Heart right ventricle (tissue), 16 donors: ENCODE results near the gene LARP7. TPM values are rescaled to one million over a fixed set of nuclear protein-coding genes. Genes with fewer than 3 reads are reported as not detected.
"Not testable (repeated sequence)": the region's sequence is repeated elsewhere in the genome, so short reads cannot be mapped to it uniquely, and the experiment has no call there.

Experiments
- ATAC-seq, 8 donors: fragments of 200-7000 bp; cut with Tn5 transposase; one replicate each; pipeline ENCODE4 v1.9.1; 2020; ENCODE audit warnings: mild to moderate bottlenecking in 8 of 8, moderate library complexity in 8 of 8, moderate number of reproducible peaks in 1 of 8
- DNase-seq, 2 donors: peaks; one replicate each; pipeline ENCODE4 v3.0.0-alpha.2; 2020
- H3K27ac ChIP-seq, 10 donors: fragments of 200-600 bp; sonication (generic) in 2 of 10; one replicate each; pipeline versions ENCODE4 v1.5.0 to v1.8.0; 2020 to 2022; ENCODE audit warnings: mild to moderate bottlenecking in 3 of 10
- H3K27me3 ChIP-seq, 7 donors: fragments of 200-600 bp; one replicate each; pipeline ENCODE4 v1.8.0; 2021 to 2022; ENCODE audit warnings: mild to moderate bottlenecking in 2 of 7
- H3K36me3 ChIP-seq, 9 donors: fragments of 200-600 bp; sonication (generic) in 1 of 9; one replicate each; pipeline versions ENCODE4 v1.5.0 to v1.8.0; 2020 to 2022; ENCODE audit warnings: mild to moderate bottlenecking in 2 of 9
- H3K4me1 ChIP-seq, 9 donors: fragments of 200-600 bp; sonication (generic) in 1 of 9; one replicate each; pipeline versions ENCODE4 v1.5.0 to v1.8.0; 2020 to 2022; ENCODE audit warnings: mild to moderate bottlenecking in 4 of 9
- H3K4me3 ChIP-seq, 10 donors: fragments of 200-600 bp; sonication (generic) in 2 of 10; one replicate each; pipeline versions ENCODE4 v1.5.0 to v1.8.0; 2020 to 2022; ENCODE audit warnings: mild to moderate bottlenecking in 7 of 10, moderate library complexity in 2 of 10
- H3K9me3 ChIP-seq, 11 donors: fragments of 200-600 bp in 10 of 11; sonication (generic) in 2 of 11; one replicate each; pipeline versions ENCODE4 v1.5.0 to v1.8.0; 2013 to 2022; ENCODE audit warnings: mild to moderate bottlenecking in 2 of 11, control low read depth in 1 of 11, moderate library complexity in 1 of 11
- CTCF ChIP-seq, 9 donors: fragments of 200-600 bp; sonication (generic) in 2 of 9; IDR thresholded peaks; one replicate each; pipeline versions ENCODE4 v1.5.0 to v1.8.0; 2021 to 2022; ENCODE audit warnings: antibody characterized with exemption in 9 of 9, mild to moderate bottlenecking in 5 of 9, moderate library complexity in 1 of 9
- WGBS, 2 donors: extraction: QIAGEN DNeasy Blood & Tissue Kit; methylation state at CpG; one replicate each; pipeline ENCODE4 v1.1.7; 2013; ENCODE audit warnings: inconsistent platforms in 1 of 2; 5-methylcytosine and 5-hydroxymethylcytosine counted together
- intact Hi-C, 10 donors: fragments of 100-400 bp; cut with DNase I; formaldehyde crosslinking; loops; one replicate each; pipeline versions ENCODE4 v1.11.1 to v1.14.2; 2022
- polyA plus RNA-seq, 2 donors: library from polyadenylated mRNA; stranded (reverse); fragments of 200-250 nt; gene quantifications; one replicate each; pipeline ENCODE4 v1.2.3, GENCODE V29; 2013
- total RNA-seq, 10 donors: library from RNA; stranded (reverse); fragmentation: NEBNext Ultra II Directional in 3 of 10; extraction: Animal tissue kit (Norgen Biotek cat#: 25700) in 3 of 10; gene quantifications; one replicate each; pipeline versions ENCODE4 v1.2.1 to v1.2.4, GENCODE V29; 2021 to 2023
- donor health status: Arrhythmogenic right ventricular cardiomyopathy.
- donor health status: ischemic (EF 13 %, LVEDD 7.1; RV severe dilation, severe dysfunction).
- donor health status: healthy with polysubstance abuse.
- donor health status: DM: no; HTN: yes; CAD: no.
- donor health status: DM: no; HTN: no; CAD: no.
- donor health status: ischemic (EF 25% LVEDD 6.9; RV normal size, moderate dysfunction).
- donor health status: ischemic (EF 25% LVEDD 5.7; RV mildly dilated, moderate dysfunction).
- donor health status: healthy.
- donor health status: DM: yes; HTN: yes; CAD: no.
- donor health status: Ischemic cardiomyopathy.
- donor health status: ischemic (EF 35%, LVEDD 5.7; RV mildly dilated, moderate dysfunction).
- donor health status: nonischemic (EF 11% LVEDD 7.7; RV severe dilation, severe dysfunction).
- donor health status: DM: yes; HTN: yes; CAD: no.
- donor health status: PGD.
- donor health status: ischemic (EF 29% LVEDD 5.4; RV normal size, mild dysfunction).
- donor health status: nonischemic (EF 23%, LVEDD 6.1; RV moderate dilation, normal function).

LARP7 gene
- total and polyA plus RNA-seq, 12 donors = 39.1 to 80.3 (median 49.9) TPM

GRCh38 chr4:112652216-112652615 is 15.3 kb downstream of the LARP7 start:
- DNase-seq (no peak), ATAC-seq (no peak)
- H3K27me3 ChIP-seq = no peaks in the 10 kb centered on the region
- no peak overlapping the region for H3K27ac ChIP-seq
- peaks cover 0 to 5% (median 0%) of the 10 kb centered on the region in 9 donors for H3K4me1 ChIP-seq
- no peak for TF ChIP-seq CTCF (IDR thresholded peaks at IDR 0.05)
- WGBS, 2 donors = 36 to 50% methylated on average over 1 of the region's 1 CpG
- H3K9me3 ChIP-seq = no peaks in the 10 kb centered on the region
- H3K4me3 ChIP-seq = no peak overlapping the region
- H3K36me3 ChIP-seq = peaks cover 0 to 100% (median 63%) of the 10 kb centered on the region in 9 donors
- intact Hi-C loops = no loop called here

- 81 to 83% methylated on average over 5 of the region's 5 CpGs for WGBS, 2 donors
- Histone ChIP-seq H3K27me3 (no peaks in the 10 kb centered on the region), H3K4me1 (no peaks in the 10 kb centered on the region), H3K36me3 (peaks cover 0 to 96% (median 52%) of the 10 kb centered on the region in 9 donors), H3K4me3 (no peak overlapping the region), H3K27ac (no peak overlapping the region), H3K9me3 (no peaks in the 10 kb centered on the region)
- TF ChIP-seq CTCF (IDR thresholded peaks at IDR 0.05) = no peak
- intact Hi-C loops = no loop called here
- DNase-seq (no peak), ATAC-seq (no peak)
Measured at GRCh38 chr4:112655270-112655669, 18.3 kb downstream of the LARP7 start.

- 94 to 95% methylated on average over 5 of the region's 5 CpGs for WGBS, 2 donors
- H3K27me3 ChIP-seq, H3K4me3 ChIP-seq, H3K4me1 ChIP-seq, DNase-seq, H3K27ac ChIP-seq, H3K9me3 ChIP-seq, ATAC-seq, intact Hi-C loops: not testable (repeated sequence)
- peaks cover 0 to 88% (median 43%) of the 10 kb centered on the region in 9 donors for H3K36me3 ChIP-seq
Measured at GRCh38 chr4:112656115-112656514, 19.2 kb downstream of the LARP7 start.

- no peak for TF ChIP-seq CTCF (IDR thresholded peaks at IDR 0.05)
- H3K4me3 ChIP-seq = no peak overlapping the region
- peaks cover 0 to 3% (median 0%) of the 10 kb centered on the region in 9 donors for H3K36me3 ChIP-seq
- ATAC-seq (no peak), DNase-seq (no peak)
- H3K9me3 ChIP-seq = no peaks in the 10 kb centered on the region
- H3K27me3 ChIP-seq = no peaks in the 10 kb centered on the region
- no peaks in the 10 kb centered on the region for H3K4me1 ChIP-seq
- 89 to 95% methylated on average over 2 of the region's 2 CpGs for WGBS, 2 donors
- H3K27ac ChIP-seq = no peak overlapping the region
- intact Hi-C loops = no loop called here
Measured at GRCh38 chr4:112664611-112665010, 27.7 kb downstream of the LARP7 start.

GRCh38 chr4:112668131-112668530 is 31.2 kb downstream of the LARP7 start:
- no peaks in the 10 kb centered on the region for H3K27me3 ChIP-seq
- no peak overlapping the region for H3K4me3 ChIP-seq
- WGBS, 2 donors = 73 to 78% methylated on average over 3 of the region's 3 CpGs
- no peaks in the 10 kb centered on the region for H3K9me3 ChIP-seq
- ATAC-seq = no peak
- TF ChIP-seq CTCF (IDR thresholded peaks at IDR 0.05) = no peak
- no peak for DNase-seq
- peaks cover 0 to 17% (median 2%) of the 10 kb centered on the region in 9 donors for H3K4me1 ChIP-seq
- intact Hi-C loops = no loop called here
- H3K36me3 ChIP-seq = no peaks in the 10 kb centered on the region
- no peak overlapping the region for H3K27ac ChIP-seq
